ENCODE data around the gene SLC7A4. TPM values are rescaled to one million over a fixed set of nuclear protein-coding genes. Genes with fewer than 3 reads are reported as not detected.

The SLC7A4 gene
- total RNA-seq, 4 donors from 2014 or later, result 0.64 to 4.1 TPM; not detected in 2

DNA sequence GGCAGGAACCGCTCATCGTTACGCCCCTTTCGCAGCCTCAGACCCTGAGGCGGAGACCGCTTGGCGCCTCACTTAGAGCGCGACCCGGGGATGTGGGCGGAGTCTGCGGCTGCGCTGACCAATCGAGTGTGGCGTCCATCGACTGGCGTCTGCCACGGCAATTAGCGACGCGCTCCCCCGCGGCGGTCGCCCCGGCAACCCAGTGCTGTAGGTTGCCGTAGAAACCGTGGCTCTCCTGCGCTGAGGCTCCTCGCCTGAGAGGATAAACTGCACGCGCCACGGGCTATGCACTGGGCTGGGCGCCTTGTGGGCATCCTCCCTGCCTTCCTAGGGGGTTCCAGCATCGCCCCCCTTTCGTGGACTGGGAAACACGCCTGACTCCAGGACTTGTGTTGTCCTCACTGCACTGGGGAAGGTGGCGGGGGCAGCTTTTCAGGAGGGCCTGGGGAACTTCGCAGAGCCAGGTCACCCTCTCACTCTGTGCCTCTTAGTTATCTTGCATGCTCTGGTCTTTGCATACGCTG is 18.1 kb downstream of the SLC7A4 start:
- no peaks in the 10 kb centered on the region for H3K27me3 ChIP-seq
- in situ Hi-C loops (cut with MboI; ENCODE audit: low pct_ligation_motif_present in 1 of 4, low pct_unique_long_range_greater_than_20kb in 1 of 4, low sequenced_read_pairs in 3 of 4) (no loop called here), intact Hi-C loops (cut with DNase I; ENCODE audit: low total_unique reads) (no loop called here)
- no peaks in the 10 kb centered on the region for H3K36me3 ChIP-seq
- peak overlapping the region; percentile 58 to 81 (median 72) for H3K27ac ChIP-seq
- WGBS, 2 donors (ENCODE audit: low coverage in 1 of 2), result 4 to 5% methylated on average over 3 to 19 of the region's 40 CpGs
- H3K9me3 ChIP-seq, result no peaks in the 10 kb centered on the region
- DNase-seq, result peak; percentile 89
- H3K4me1 ChIP-seq, result peaks cover 14 to 27% (median 20%) of the 10 kb centered on the region in 4 donors
- H3K4me3 ChIP-seq, result peak overlapping the region; percentile 20 to 47 (median 33)
- TF ChIP-seq POLR2A (IDR thresholded peaks at IDR 0.05) (no peak), EP300 (IDR thresholded peaks at IDR 0.05; ENCODE audit: low read depth) (no peak)

DNA sequence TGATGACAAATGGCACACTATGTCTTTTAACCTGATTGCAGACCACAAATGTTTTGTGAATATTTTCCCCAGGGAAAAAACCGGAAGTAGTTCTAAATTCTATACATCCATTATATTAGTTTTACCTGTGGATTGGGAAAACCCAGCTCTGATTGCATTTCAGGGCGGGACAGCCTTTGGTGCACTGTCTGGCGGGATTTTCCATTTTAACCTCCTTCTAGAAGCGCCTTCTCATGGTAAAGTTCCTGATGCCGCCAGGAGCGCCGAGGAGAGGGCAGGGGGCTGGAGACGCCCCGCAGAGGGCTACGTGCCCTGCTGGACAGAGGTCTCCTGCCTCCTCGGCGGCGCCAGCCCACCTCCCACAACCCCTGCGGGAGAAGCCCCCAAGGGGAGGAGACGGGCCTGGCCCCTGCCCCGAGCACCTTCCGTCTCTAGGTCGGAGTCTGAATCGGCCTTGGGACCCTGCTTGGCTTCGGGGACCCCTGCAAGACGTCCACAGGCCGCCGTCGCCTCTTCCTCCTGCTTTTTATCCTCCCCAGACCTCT is 18.6 kb downstream of the SLC7A4 start:
- in situ Hi-C loops (cut with MboI; ENCODE audit: low pct_ligation_motif_present in 1 of 4, low pct_unique_long_range_greater_than_20kb in 1 of 4, low sequenced_read_pairs in 3 of 4) (no loop called here), intact Hi-C loops (cut with DNase I; ENCODE audit: low total_unique reads) (no loop called here)
- WGBS, 2 donors (ENCODE audit: low coverage in 1 of 2), result 18 to 33% methylated on average over 4 to 22 of the region's 24 CpGs
- TF ChIP-seq EP300 (IDR thresholded peaks at IDR 0.05; ENCODE audit: low read depth), result no peak
- TF ChIP-seq POLR2AphosphoS5 (IDR thresholded peaks at IDR 0.05), result no peak
- no peak for TF ChIP-seq POLR2A (IDR thresholded peaks at IDR 0.05)
- TF ChIP-seq, protein P1, sequence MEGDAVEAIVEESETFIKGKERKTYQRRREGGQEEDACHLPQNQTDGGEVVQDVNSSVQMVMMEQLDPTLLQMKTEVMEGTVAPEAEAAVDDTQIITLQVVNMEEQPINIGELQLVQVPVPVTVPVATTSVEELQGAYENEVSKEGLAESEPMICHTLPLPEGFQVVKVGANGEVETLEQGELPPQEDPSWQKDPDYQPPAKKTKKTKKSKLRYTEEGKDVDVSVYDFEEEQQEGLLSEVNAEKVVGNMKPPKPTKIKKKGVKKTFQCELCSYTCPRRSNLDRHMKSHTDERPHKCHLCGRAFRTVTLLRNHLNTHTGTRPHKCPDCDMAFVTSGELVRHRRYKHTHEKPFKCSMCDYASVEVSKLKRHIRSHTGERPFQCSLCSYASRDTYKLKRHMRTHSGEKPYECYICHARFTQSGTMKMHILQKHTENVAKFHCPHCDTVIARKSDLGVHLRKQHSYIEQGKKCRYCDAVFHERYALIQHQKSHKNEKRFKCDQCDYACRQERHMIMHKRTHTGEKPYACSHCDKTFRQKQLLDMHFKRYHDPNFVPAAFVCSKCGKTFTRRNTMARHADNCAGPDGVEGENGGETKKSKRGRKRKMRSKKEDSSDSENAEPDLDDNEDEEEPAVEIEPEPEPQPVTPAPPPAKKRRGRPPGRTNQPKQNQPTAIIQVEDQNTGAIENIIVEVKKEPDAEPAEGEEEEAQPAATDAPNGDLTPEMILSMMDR (IDR thresholded peaks at IDR 0.05), result no peak
- no peak for DNase-seq
- peak overlapping the region; percentile 58 to 81 (median 72) for H3K27ac ChIP-seq
- peaks cover 14 to 27% (median 20%) of the 10 kb centered on the region in 4 donors for H3K4me1 ChIP-seq
- H3K27me3 ChIP-seq, result no peaks in the 10 kb centered on the region
- H3K9me3 ChIP-seq, result no peaks in the 10 kb centered on the region
- H3K4me3 ChIP-seq, result peak overlapping the region; percentile 20 to 47 (median 33)
- H3K36me3 ChIP-seq, result no peaks in the 10 kb centered on the region

DNA sequence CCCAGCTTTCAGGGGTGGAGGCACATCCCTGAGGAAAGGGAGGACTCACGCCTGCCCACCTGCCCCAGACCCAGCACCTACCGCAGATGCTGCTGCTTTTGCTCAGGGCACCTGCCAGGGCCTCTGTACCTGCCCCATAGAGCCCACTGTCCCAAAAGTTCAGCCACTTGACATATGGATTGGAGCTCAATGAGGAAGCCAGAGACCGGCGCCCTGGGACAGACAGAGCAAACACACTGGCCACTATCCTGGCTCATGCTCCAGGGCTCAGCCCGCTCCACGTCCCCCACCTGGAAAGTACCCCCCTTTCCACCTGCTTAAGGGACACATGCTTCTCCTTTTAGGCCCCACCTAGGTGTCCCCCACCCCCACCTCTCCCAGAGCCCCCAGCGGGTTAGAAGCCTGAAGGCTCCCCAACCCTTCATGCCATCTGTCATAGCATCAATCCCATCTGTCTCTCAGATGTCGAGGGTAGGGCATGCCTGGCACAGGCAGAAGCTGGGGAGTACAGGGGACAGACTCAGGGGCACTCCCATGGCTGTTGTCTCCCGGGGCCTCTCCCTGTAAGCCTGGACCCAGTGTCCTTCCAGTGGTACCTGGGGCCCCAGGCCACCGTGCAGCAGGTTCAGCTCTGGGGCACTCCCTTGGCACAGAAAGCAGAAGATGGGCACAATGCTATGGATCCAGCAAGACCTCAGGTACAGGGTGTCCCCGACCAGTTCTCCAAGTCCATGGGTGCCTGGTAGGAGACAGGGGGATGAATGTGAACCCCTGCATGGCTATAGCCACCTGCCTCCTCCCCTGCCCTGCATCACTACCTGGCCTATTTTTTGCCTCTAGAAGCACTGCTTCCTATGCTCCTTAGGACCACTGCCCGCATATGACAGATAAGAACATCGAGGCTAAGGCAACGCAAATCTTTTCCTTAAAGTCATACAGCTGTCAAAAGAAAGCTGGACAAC is 19.6 kb downstream of the SLC7A4 start:
- intact Hi-C loops (cut with DNase I; ENCODE audit: low total_unique reads), result no loop called here
- H3K36me3 ChIP-seq, result no peaks in the 10 kb centered on the region
- TF ChIP-seq POLR2AphosphoS5 (IDR thresholded peaks at IDR 0.05) (no peak), POLR2A (IDR thresholded peaks at IDR 0.05) (no peak), EP300 (IDR thresholded peaks at IDR 0.05; ENCODE audit: low read depth) (no peak)
- TF ChIP-seq, protein P1 (IDR thresholded peaks at IDR 0.05), result no peak
- no peak for DNase-seq
- H3K27me3 ChIP-seq, result no peaks in the 10 kb centered on the region
- no peak overlapping the region for H3K27ac ChIP-seq
- WGBS, 2 donors (ENCODE audit: low coverage in 1 of 2), result 82% methylated on average over 13 of the region's 14 CpGs; no CpG with 5 or more reads in 1 of the 2 donors
- H3K4me3 ChIP-seq, result no peak overlapping the region
- peaks cover 14 to 27% (median 20%) of the 10 kb centered on the region in 4 donors for H3K4me1 ChIP-seq
- in situ Hi-C loops (cut with MboI; ENCODE audit: low pct_ligation_motif_present in 1 of 4, low pct_unique_long_range_greater_than_20kb in 1 of 4, low sequenced_read_pairs in 3 of 4), result no loop called here
- H3K9me3 ChIP-seq, result no peaks in the 10 kb centered on the region

DNA sequence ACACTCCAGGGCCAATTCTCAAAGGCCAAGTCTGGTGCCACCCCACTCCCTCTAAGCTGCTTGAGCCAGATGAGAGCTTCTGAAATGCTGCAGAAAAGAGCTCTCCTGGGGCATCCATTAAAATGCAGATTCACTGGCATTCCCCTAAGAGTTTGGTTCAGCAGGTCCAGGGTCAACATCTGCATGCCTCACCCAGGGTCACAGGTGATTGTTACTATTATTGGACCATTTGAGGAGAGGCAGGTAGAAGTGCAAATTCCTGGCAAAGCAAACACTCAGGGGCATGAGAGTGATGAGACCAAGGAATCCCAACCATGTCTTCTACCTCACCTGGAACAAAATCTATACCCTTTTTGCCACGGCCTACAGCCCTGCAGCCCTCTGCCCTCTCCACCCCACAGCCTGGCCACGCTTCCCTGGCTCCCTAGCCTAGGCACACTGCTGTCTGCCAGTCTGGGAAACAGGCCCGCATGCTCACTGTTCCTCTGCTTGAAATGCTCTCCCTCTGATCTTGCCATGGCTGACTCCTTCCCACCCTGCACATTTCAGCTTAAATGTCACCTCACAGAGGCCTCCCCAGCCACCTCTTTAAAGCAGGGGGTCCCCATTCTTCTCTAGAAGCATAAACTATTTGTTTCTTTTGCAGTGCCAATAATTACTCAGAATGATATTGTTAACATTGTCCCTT is 21.8 kb downstream of the SLC7A4 start:
- peaks cover 12 to 21% (median 19%) of the 10 kb centered on the region in 4 donors for H3K4me1 ChIP-seq
- intact Hi-C loops (cut with DNase I; ENCODE audit: low total_unique reads), result no loop called here
- TF ChIP-seq, protein P1 (IDR thresholded peaks at IDR 0.05), result no peak
- WGBS, 2 donors (ENCODE audit: low coverage in 1 of 2), result 88% methylated on average over 3 of the region's 3 CpGs; no CpG with 5 or more reads in 1 of the 2 donors
- H3K27me3 ChIP-seq, result no peaks in the 10 kb centered on the region
- H3K9me3 ChIP-seq, result no peaks in the 10 kb centered on the region
- H3K4me3 ChIP-seq, result no peak overlapping the region
- DNase-seq, result no peak
- H3K36me3 ChIP-seq, result no peaks in the 10 kb centered on the region
- in situ Hi-C loops (cut with MboI; ENCODE audit: low pct_ligation_motif_present in 1 of 4, low pct_unique_long_range_greater_than_20kb in 1 of 4, low sequenced_read_pairs in 3 of 4), result no loop called here
- H3K27ac ChIP-seq, result no peak overlapping the region

Measured in transverse colon (tissue), 4 donors.